WTC11 (cell line): Measurements from ENCODE around the gene ETS1. TPM values are rescaled to one million over a fixed set of nuclear protein-coding genes. Genes with fewer than 3 reads are reported as not detected.

Source experiments
- ATAC-seq: fragments of 200-7000 bp; cut with Tn5 transposase; 2 replicates; pipeline ENCODE4 v1.10.0; 2021; ENCODE audit warnings: mild to moderate bottlenecking, moderate library complexity
- CTCF ChIA-PET: fragments of 300-600 bp; sonication (Branson Sonifier 250); formaldehyde crosslinking; loops from one replicate; lab custom pipeline; 2021; ENCODE audit warnings: antibody characterized with exemption; lab: Charles Lee
- POLR2A ChIA-PET: fragments of 350-600 bp; sonication (Branson Sonifier 250); formaldehyde crosslinking; loops from one replicate; lab custom pipeline; 2021; ENCODE audit warnings: antibody characterized with exemption; lab: Charles Lee
- DNase-seq: peaks from one replicate; pipeline ENCODE4 v3.0.0; 2021; ENCODE audit warnings: low spot score
- H3K27ac Mint-ChIP-seq: 2 replicates; pipeline ENCODE4 v1.8.0; 2021; ENCODE audit warnings: mixed read lengths
- H3K27me3 Mint-ChIP-seq: 2 replicates; pipeline ENCODE4 v1.8.0; 2021; ENCODE audit warnings: low read depth, mild to moderate bottlenecking, moderate library complexity, mixed read lengths
- H3K36me3 Mint-ChIP-seq: 2 replicates; pipeline ENCODE4 v1.8.0; 2021; ENCODE audit warnings: mixed read lengths
- H3K4me1 Mint-ChIP-seq: 2 replicates; pipeline ENCODE4 v1.8.0; 2022; ENCODE audit warnings: mixed read lengths
- H3K4me3 Mint-ChIP-seq: 2 replicates; pipeline ENCODE4 v1.8.0; 2021; ENCODE audit warnings: mild to moderate bottlenecking, moderate library complexity, mixed read lengths
- H3K9me3 Mint-ChIP-seq: 2 replicates; pipeline ENCODE4 v1.8.0; 2021; ENCODE audit warnings: mixed read lengths
- AFF4 ChIP-seq: sonication (generic); formaldehyde crosslinking; IDR thresholded peaks from 2 replicates; pipeline ENCODE4 v1.8.1; 2023; ENCODE audit warnings: mild to moderate bottlenecking, missing genetic modification reagents, borderline replicate concordance
- ATF6 ChIP-seq: sonication (generic); formaldehyde crosslinking; IDR thresholded peaks from 2 replicates; pipeline ENCODE4 v1.8.1; 2023; ENCODE audit warnings: mild to moderate bottlenecking, missing genetic modification reagents
- CDX4 ChIP-seq: fragments of 250-450 bp; sonication (Bioruptor Pico); IDR thresholded peaks from 2 replicates; pipeline ENCODE4 v1.9.0; 2021; ENCODE audit warnings: moderate library complexity, mild to moderate bottlenecking, inconsistent platforms, borderline replicate concordance
- FOXP1 ChIP-seq: sonication (generic); formaldehyde crosslinking; IDR thresholded peaks from 2 replicates; pipeline ENCODE4 v1.8.0; 2022; ENCODE audit warnings: missing genetic modification reagents, mild to moderate bottlenecking, moderate library complexity, borderline replicate concordance
- JUN ChIP-seq: sonication (generic); formaldehyde crosslinking; IDR thresholded peaks from 2 replicates; pipeline ENCODE4 v1.8.0; 2023; ENCODE audit warnings: mild to moderate bottlenecking, missing genetic modification reagents
- MLX ChIP-seq: sonication (generic); formaldehyde crosslinking; IDR thresholded peaks from 2 replicates; pipeline ENCODE4 v1.8.1; 2023; ENCODE audit warnings: mild to moderate bottlenecking, missing genetic modification reagents, moderate library complexity
- PRRX2 ChIP-seq: fragments of 250-450 bp; sonication (Bioruptor Pico); IDR thresholded peaks from 2 replicates; pipeline ENCODE4 v1.8.0; 2021; ENCODE audit warnings: mild to moderate bottlenecking
- TCF7 ChIP-seq: sonication (generic); formaldehyde crosslinking; IDR thresholded peaks from 2 replicates; pipeline ENCODE4 v1.8.0; 2022; ENCODE audit warnings: mild to moderate bottlenecking, low read depth, missing genetic modification reagents, moderate library complexity
- TEAD1 ChIP-seq: sonication (generic); formaldehyde crosslinking; IDR thresholded peaks from 2 replicates; pipeline ENCODE4 v1.8.0; 2022; ENCODE audit warnings: mild to moderate bottlenecking, missing genetic modification reagents
- ZBTB21 ChIP-seq: sonication (generic); formaldehyde crosslinking; IDR thresholded peaks from 2 replicates; pipeline ENCODE4 v1.8.1; 2023; ENCODE audit warnings: mild to moderate bottlenecking, missing genetic modification reagents, borderline replicate concordance
- ZNF138 ChIP-seq: sonication (generic); formaldehyde crosslinking; conservative IDR thresholded peaks from 2 replicates; pipeline ENCODE4 v1.8.1; 2022; ENCODE audit warnings: mild to moderate bottlenecking, moderate library complexity, missing genetic modification reagents
- ZNF232 ChIP-seq: sonication (generic); formaldehyde crosslinking; IDR thresholded peaks from 2 replicates; pipeline ENCODE4 v1.8.0; 2022; ENCODE audit warnings: mild to moderate bottlenecking, missing genetic modification reagents
- ZNF281 ChIP-seq: sonication (generic); formaldehyde crosslinking; IDR thresholded peaks from 2 replicates; pipeline ENCODE4 v1.8.0; 2023; ENCODE audit warnings: mild to moderate bottlenecking, missing genetic modification reagents
- ZNF317 ChIP-seq: sonication (generic); formaldehyde crosslinking; IDR thresholded peaks from 2 replicates; pipeline ENCODE4 v1.8.1; 2023; ENCODE audit warnings: low read depth, mild to moderate bottlenecking, moderate library complexity, missing genetic modification reagents, borderline replicate concordance
- total RNA-seq: library from RNA; stranded (reverse); gene quantifications from 3 replicates; pipeline ENCODE4 v1.2.3, GENCODE V29; 2021

ETS1 gene
- total RNA-seq, 1 experiment from 2014 or later = 33.1 TPM

- CTCF ChIA-PET = no interaction called here
- peaks cover 5% of the 10 kb centered on the region for H3K27me3 Mint-ChIP-seq
- peaks cover 65% of the 10 kb centered on the region for H3K4me1 Mint-ChIP-seq
- TF ChIP-seq JUN (CRISPR knock-in tag) (no peak), ZNF317 (CRISPR knock-in tag) (no peak), AFF4 (CRISPR knock-in tag) (no peak), ZNF232 (CRISPR knock-in tag) (no peak), ZNF281 (CRISPR knock-in tag) (no peak), MLX (CRISPR knock-in tag) (no peak), ATF6 (CRISPR knock-in tag) (no peak), TEAD1 (no peak), FOXP1 (CRISPR knock-in tag) (no peak), CDX4 (no peak), PRRX2 (no peak)
- H3K36me3 Mint-ChIP-seq = no peaks in the 10 kb centered on the region
- no peaks in the 10 kb centered on the region for H3K9me3 Mint-ChIP-seq
- no peak overlapping the region for H3K4me3 Mint-ChIP-seq
- ATAC-seq (no peak), DNase-seq (no peak)
- POLR2A ChIA-PET = interaction anchor here (0.6 kb wide), 1 partner anchor 78 kb away, joined by 3 read pairs; no protein-coding TSS in a partner anchor
- no peak overlapping the region for H3K27ac Mint-ChIP-seq
Measured at GRCh38 chr11:128595775-128596174, 8.4 kb upstream of the ETS1 start.

- no peak for ATAC-seq
- ChIA-PET POLR2A (interaction anchor here (0.6 kb wide), 1 partner anchor 77 kb away, joined by 3 read pairs; no protein-coding TSS in a partner anchor), CTCF (no interaction called here)
- TF ChIP-seq ZNF281 (CRISPR knock-in tag) (no peak), ZBTB21 (no peak), ZNF138 (CRISPR knock-in tag) (no peak), TCF7 (no peak)
- H3K27me3 Mint-ChIP-seq = peaks cover 5% of the 10 kb centered on the region
- peaks cover 67% of the 10 kb centered on the region for H3K4me1 Mint-ChIP-seq
- H3K4me3 Mint-ChIP-seq = no peak overlapping the region
- H3K27ac Mint-ChIP-seq = no peak overlapping the region
- H3K36me3 Mint-ChIP-seq = no peaks in the 10 kb centered on the region
- DNase-seq = no peak
- H3K9me3 Mint-ChIP-seq = peaks cover 2% of the 10 kb centered on the region
Measured at GRCh38 chr11:128595221-128595620, 7.9 kb upstream of the ETS1 start.
